ENCODE data around the gene CYP4F11. TPM values are rescaled to one million over a fixed set of nuclear protein-coding genes. Genes with fewer than 3 reads are reported as not detected.
"Not testable (repeated sequence)": the region's sequence is repeated elsewhere in the genome, so short reads cannot be mapped to it uniquely, and the experiment has no call there.

CYP4F11 gene
- total RNA-seq, 4 donors from 2014 or later = 16.6 to 37.9 (median 19.5) TPM

DNA sequence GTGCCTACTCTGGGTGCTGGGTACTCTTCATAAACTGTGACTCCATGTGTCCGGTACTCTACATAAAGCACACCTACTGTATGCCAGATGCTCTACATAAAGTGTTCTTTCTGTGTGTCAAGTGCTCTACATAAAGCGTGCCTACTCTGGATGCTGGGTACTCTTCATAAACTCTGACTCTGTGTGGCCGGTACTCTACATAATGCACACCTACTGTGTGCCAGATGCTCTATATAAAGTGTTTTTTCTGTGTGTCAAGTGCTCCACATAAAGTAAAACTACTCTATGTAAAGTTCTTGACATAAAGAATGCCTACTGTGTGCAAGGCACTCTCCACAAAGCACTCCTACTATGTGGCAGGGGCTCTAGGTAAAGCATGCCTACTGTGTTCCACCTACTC is 1.8 kb upstream of the CYP4F11 start:
- Histone ChIP-seq H3K27me3 (peaks cover 0 to 20% (median 0%) of the 10 kb centered on the region in 4 donors), H3K36me3 (peaks cover 0 to 2% (median 0%) of the 10 kb centered on the region in 3 donors), H3K4me1 (peaks cover 5 to 22% (median 5%) of the 10 kb centered on the region in 3 donors), H3K4me3 (no peak overlapping the region), H3K27ac (no peak overlapping the region), H3K9me3 (no peaks in the 10 kb centered on the region)
- 78 to 84% methylated on average over 3 of the region's 3 CpGs for WGBS, 2 donors
- DNase-seq = no peak
- no peak for TF ChIP-seq POLR2A (IDR thresholded peaks at IDR 0.05)
- TF ChIP-seq, protein P1, sequence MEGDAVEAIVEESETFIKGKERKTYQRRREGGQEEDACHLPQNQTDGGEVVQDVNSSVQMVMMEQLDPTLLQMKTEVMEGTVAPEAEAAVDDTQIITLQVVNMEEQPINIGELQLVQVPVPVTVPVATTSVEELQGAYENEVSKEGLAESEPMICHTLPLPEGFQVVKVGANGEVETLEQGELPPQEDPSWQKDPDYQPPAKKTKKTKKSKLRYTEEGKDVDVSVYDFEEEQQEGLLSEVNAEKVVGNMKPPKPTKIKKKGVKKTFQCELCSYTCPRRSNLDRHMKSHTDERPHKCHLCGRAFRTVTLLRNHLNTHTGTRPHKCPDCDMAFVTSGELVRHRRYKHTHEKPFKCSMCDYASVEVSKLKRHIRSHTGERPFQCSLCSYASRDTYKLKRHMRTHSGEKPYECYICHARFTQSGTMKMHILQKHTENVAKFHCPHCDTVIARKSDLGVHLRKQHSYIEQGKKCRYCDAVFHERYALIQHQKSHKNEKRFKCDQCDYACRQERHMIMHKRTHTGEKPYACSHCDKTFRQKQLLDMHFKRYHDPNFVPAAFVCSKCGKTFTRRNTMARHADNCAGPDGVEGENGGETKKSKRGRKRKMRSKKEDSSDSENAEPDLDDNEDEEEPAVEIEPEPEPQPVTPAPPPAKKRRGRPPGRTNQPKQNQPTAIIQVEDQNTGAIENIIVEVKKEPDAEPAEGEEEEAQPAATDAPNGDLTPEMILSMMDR (IDR thresholded peaks at IDR 0.05) = no peak
- intact Hi-C loops (cut with DNase I) = no loop called here

DNA sequence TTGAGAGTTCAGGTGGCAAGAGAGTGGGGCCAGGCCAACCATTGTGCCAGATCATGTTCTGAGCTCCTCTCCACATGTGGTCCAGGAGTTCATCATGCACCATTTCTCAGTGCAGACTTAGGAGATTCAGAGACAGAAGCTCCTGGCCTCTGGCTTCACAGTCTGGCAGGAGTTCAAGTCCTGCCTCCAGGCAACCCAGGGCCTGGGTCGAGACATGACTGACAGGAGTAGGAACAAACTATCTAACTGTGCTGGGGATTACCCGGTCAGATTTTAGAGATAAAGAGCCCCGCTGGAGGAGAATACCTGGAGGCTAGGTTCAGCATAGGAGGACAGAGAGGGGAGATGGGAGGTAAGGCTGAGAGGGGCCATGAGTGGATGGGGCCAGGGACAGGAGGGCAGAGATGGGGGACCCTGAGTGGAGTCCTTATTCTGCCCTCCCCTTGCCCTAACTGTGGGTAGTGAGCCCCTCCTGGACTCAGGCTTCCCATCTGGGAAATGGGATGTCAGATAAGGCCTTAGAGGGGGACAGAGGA is 906 bp upstream of the CYP4F11 start:
- H3K36me3 ChIP-seq = peaks cover 0 to 11% (median 0%) of the 10 kb centered on the region in 3 donors
- peak overlapping the region; percentile 75 to 92 (median 82) for H3K27ac ChIP-seq
- WGBS, 2 donors = 37 to 63% methylated on average over 2 to 3 of the region's 3 CpGs
- TF ChIP-seq POLR2A (IDR thresholded peaks at IDR 0.05) = no peak
- TF ChIP-seq, protein P1 (IDR thresholded peaks at IDR 0.05) = no peak
- H3K4me1 ChIP-seq = peaks cover 5 to 22% (median 5%) of the 10 kb centered on the region in 3 donors
- intact Hi-C loops (cut with DNase I) = no loop called here
- H3K9me3 ChIP-seq = no peaks in the 10 kb centered on the region
- H3K4me3 ChIP-seq = no peak overlapping the region
- peaks cover 0 to 15% (median 0%) of the 10 kb centered on the region in 4 donors for H3K27me3 ChIP-seq
- DNase-seq = no peak

DNA sequence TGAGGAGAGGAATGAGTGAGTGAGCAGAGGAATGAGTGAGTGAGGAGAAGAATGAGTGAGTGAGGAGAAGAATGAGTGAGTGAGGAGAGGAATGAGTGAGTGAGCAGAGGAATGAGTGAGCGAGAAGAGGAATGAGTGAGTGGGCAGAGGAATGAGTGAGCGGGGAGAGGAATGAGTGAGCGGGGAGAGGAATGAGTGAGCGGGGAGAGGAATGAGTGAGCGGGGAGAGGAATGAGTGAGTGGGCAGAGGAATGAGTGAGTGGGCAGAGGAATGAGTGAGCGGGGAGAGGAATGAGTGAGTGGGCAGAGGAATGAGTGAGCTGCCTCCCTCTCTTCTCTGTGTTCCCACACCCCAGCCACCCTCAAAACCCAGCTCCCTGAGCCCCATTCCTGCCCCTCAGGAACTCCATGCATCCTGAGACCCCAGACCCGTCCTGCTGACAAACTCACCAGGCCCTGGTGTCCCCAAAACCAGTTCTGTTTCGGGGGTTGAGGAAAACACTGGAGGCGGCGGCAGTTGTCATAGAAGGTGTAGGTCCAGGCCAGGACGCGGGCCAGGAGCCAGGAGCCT is 483 bp downstream of the CYP4F11 start:
- Histone ChIP-seq H3K36me3 (peaks cover 0 to 24% (median 0%) of the 10 kb centered on the region in 3 donors), H3K27ac (peak overlapping the region; percentile 75 to 92 (median 82)), H3K4me1 (peaks cover 5 to 22% (median 5%) of the 10 kb centered on the region in 3 donors), H3K4me3 (peak overlapping the region; percentile 36 to 61 (median 39))
- DNase-seq; intact Hi-C loops (cut with DNase I); H3K9me3 ChIP-seq; H3K27me3 ChIP-seq: not testable (repeated sequence)
- 37% methylated on average over 8 of the region's 12 CpGs for WGBS, 2 donors

DNA sequence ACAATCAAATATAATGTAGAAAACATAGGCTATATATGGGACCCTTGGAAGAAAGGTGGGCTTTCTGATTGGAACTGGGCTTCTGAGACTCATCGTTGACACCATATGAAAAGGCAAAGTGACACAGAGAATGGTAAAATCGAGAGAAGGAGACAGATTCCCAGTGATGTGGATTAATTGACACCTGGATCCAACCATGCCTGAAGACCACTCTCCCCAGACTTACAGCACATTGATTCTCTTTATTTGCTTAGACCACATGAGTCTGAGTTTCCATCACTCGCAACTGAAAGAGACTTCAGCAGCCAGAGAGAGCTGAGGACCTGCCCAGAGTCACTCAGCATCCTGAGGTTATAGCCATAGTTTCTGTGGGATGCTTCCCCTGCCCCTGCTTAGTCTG is 6.0 kb downstream of the CYP4F11 start:
- DNase-seq = no peak
- Histone ChIP-seq H3K27ac (no peak overlapping the region), H3K27me3 (no peaks in the 10 kb centered on the region), H3K9me3 (no peaks in the 10 kb centered on the region), H3K36me3 (peaks cover 0 to 75% (median 0%) of the 10 kb centered on the region in 3 donors), H3K4me3 (no peak overlapping the region), H3K4me1 (no peaks in the 10 kb centered on the region)
- no peak for TF ChIP-seq POLR2A (IDR thresholded peaks at IDR 0.05)
- TF ChIP-seq, protein P1 (IDR thresholded peaks at IDR 0.05) = no peak
- intact Hi-C loops (cut with DNase I) = no loop called here
- WGBS, 2 donors = 74 to 83% methylated on average over 3 of the region's 3 CpGs

DNA sequence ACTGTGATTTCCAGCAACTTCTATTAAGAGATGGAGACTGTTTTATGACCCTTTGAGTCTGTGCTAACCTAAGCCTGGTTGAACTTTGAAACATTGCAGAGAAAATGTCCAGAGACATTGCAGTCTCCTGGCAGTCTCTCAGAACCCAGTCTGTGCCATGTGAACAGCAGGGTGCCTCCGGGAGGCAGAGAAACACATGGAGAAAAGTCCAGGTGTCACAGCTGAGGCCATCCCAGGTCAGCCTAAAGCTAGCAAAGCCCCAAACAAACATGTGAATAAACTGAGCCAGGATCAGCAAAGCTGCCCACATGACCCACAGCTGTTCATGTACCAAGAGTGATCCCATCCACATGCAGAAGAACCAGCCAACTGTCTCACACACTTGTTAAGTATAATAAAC is 7.8 kb downstream of the CYP4F11 start:
- Histone ChIP-seq H3K9me3 (no peaks in the 10 kb centered on the region), H3K4me1 (no peaks in the 10 kb centered on the region), H3K36me3 (peaks cover 0 to 94% (median 0%) of the 10 kb centered on the region in 3 donors), H3K27me3 (no peaks in the 10 kb centered on the region), H3K4me3 (no peak overlapping the region), H3K27ac (no peak overlapping the region)
- intact Hi-C loops (cut with DNase I) = no loop called here
- no CpG with 5 or more reads among the region's 1 CpG for WGBS, 2 donors
- DNase-seq = no peak
- TF ChIP-seq POLR2A (IDR thresholded peaks at IDR 0.05) = no peak
- TF ChIP-seq, protein P1 (IDR thresholded peaks at IDR 0.05) = no peak
